HEK293 (cell line): ENCODE results near the gene ERAL1.

Experiments used
- BCL11B ChIP-seq: fragments of 450-650 bp; formaldehyde crosslinking; IDR thresholded peaks from 2 replicates; pipeline ENCODE4 v1.5.1; 2016; ENCODE audit warnings: low read depth, missing biosample characterization, missing genetic modification characterization
- CTCF ChIP-seq: fragments of 450-650 bp; formaldehyde crosslinking; IDR thresholded peaks from 2 replicates; pipeline ENCODE4 v1.5.1; 2016; ENCODE audit warnings: missing biosample characterization, missing genetic modification characterization
- KLF1 ChIP-seq: fragments of 450-650 bp; formaldehyde crosslinking; IDR thresholded peaks from 2 replicates; pipeline ENCODE4 v1.5.1; 2016; ENCODE audit warnings: missing biosample characterization, missing genetic modification characterization
- PATZ1 ChIP-seq: fragments of 450-650 bp; formaldehyde crosslinking; IDR thresholded peaks from 2 replicates; pipeline ENCODE4 v1.5.1; 2016; ENCODE audit warnings: missing biosample characterization, missing genetic modification characterization
- PRDM2 ChIP-seq: fragments of 450-650 bp; formaldehyde crosslinking; IDR thresholded peaks from 2 replicates; pipeline ENCODE4 v1.5.1; 2016; ENCODE audit warnings: missing biosample characterization, missing genetic modification characterization, borderline replicate concordance
- TRIM28 ChIP-seq: IDR thresholded peaks from 2 replicates; pipeline ENCODE4 v1.6.1; 2011; ENCODE audit warnings: low read length, control low read depth, borderline replicate concordance
- YY1 ChIP-seq: fragments of 450-650 bp; formaldehyde crosslinking; IDR thresholded peaks from 2 replicates; pipeline ENCODE4 v1.5.1; 2018; ENCODE audit warnings: missing biosample characterization, missing genetic modification characterization
- YY2 ChIP-seq: fragments of 450-650 bp; formaldehyde crosslinking; IDR thresholded peaks from 2 replicates; pipeline ENCODE4 v1.5.1; 2016; ENCODE audit warnings: missing biosample characterization, missing genetic modification characterization
- ZBTB10 ChIP-seq: fragments of 450-650 bp; formaldehyde crosslinking; IDR thresholded peaks from 2 replicates; pipeline ENCODE4 v1.5.1; 2016; ENCODE audit warnings: missing biosample characterization, missing genetic modification characterization
- ZBTB6 ChIP-seq: fragments of 450-650 bp; formaldehyde crosslinking; IDR thresholded peaks from 2 replicates; pipeline ENCODE4 v1.5.1; 2017; ENCODE audit warnings: missing biosample characterization, missing genetic modification characterization
- ZFP41 ChIP-seq: fragments of 450-650 bp; formaldehyde crosslinking; IDR thresholded peaks from 2 replicates; pipeline ENCODE4 v1.5.1; 2016; ENCODE audit warnings: missing biosample characterization, missing genetic modification characterization, borderline replicate concordance
- ZNF175 ChIP-seq: fragments of 450-650 bp; formaldehyde crosslinking; IDR thresholded peaks from 2 replicates; pipeline ENCODE4 v1.5.1; 2016; ENCODE audit warnings: missing biosample characterization, missing genetic modification characterization
- ZNF239 ChIP-seq: fragments of 450-650 bp; formaldehyde crosslinking; IDR thresholded peaks from 2 replicates; pipeline ENCODE4 v1.5.1; 2016; ENCODE audit warnings: missing biosample characterization, missing genetic modification characterization
- ZNF248 ChIP-seq: fragments of 450-650 bp; formaldehyde crosslinking; IDR thresholded peaks from 2 replicates; pipeline ENCODE4 v1.5.1; 2017; ENCODE audit warnings: missing biosample characterization, missing genetic modification characterization
- ZNF26 ChIP-seq: fragments of 450-650 bp; formaldehyde crosslinking; IDR thresholded peaks from 2 replicates; pipeline ENCODE4 v1.5.1; 2016; ENCODE audit warnings: missing biosample characterization, missing genetic modification characterization
- ZNF302 ChIP-seq: fragments of 450-650 bp; formaldehyde crosslinking; IDR thresholded peaks from 2 replicates; pipeline ENCODE4 v1.5.1; 2016; ENCODE audit warnings: missing biosample characterization, missing genetic modification characterization, low read depth
- ZNF350 ChIP-seq: fragments of 450-650 bp; formaldehyde crosslinking; IDR thresholded peaks from 2 replicates; pipeline ENCODE4 v1.5.0; 2017; ENCODE audit warnings: missing biosample characterization, mild to moderate bottlenecking, missing genetic modification characterization
- ZNF398 ChIP-seq: fragments of 450-650 bp; formaldehyde crosslinking; IDR thresholded peaks from 2 replicates; pipeline ENCODE4 v1.5.1; 2017; ENCODE audit warnings: missing biosample characterization, missing genetic modification characterization
- ZNF544 ChIP-seq: fragments of 450-650 bp; formaldehyde crosslinking; IDR thresholded peaks from 2 replicates; pipeline ENCODE4 v1.5.0; 2017; ENCODE audit warnings: missing biosample characterization, missing genetic modification characterization
- ZNF626 ChIP-seq: fragments of 450-650 bp; sonication (Bioruptor Pico); formaldehyde crosslinking; IDR thresholded peaks from 2 replicates; pipeline ENCODE4 v1.5.1; 2018; ENCODE audit warnings: missing biosample characterization, missing genetic modification characterization, inconsistent platforms
- ZNF660 ChIP-seq: fragments of 450-650 bp; IDR thresholded peaks from 2 replicates; pipeline ENCODE4 v1.5.1; 2018; ENCODE audit warnings: missing biosample characterization, mild to moderate bottlenecking, missing genetic modification characterization

The ERAL1 gene

GRCh38 chr17:28896884-28897768 is 42.3 kb downstream of the ERAL1 start, which contains the start of gene FLOT2 (continued):
- TF ChIP-seq ZNF26 (tag by site-specific recombination) (no peak), ZNF626 (tag by site-specific recombination) (no peak), BCL11B (tag by site-specific recombination) (0 out of 2 replicates have a peak, but pooled peaks have one; percentile 42), YY2 (no peak), ZNF248 (tag by site-specific recombination) (no peak), TRIM28 (no peak), KLF1 (tag by site-specific recombination) (peak; percentile 77), YY1 (tag by site-specific recombination) (no peak), ZNF544 (tag by site-specific recombination) (no peak), ZNF239 (tag by site-specific recombination) (no peak), PATZ1 (tag by site-specific recombination) (peak; percentile 92), ZNF175 (tag by site-specific recombination) (no peak), ZNF350 (tag by site-specific recombination) (no peak), ZFP41 (tag by site-specific recombination) (no peak), ZBTB6 (0 out of 2 replicates have a peak, but pooled peaks have one; percentile 22), ZNF660 (tag by site-specific recombination) (no peak), ZNF302 (tag by site-specific recombination) (no peak), CTCF (tag by site-specific recombination) (peak; percentile 55), ZBTB10 (tag by site-specific recombination) (peak; percentile 84), PRDM2 (tag by site-specific recombination) (0 out of 2 replicates have a peak, but pooled peaks have one; percentile 30), ZNF398 (peak; percentile 93)
